HL-60/S4 (cell line): ENCODE measurements around the gene ATP13A1.
"Not testable (repeated sequence)": the region's sequence is repeated elsewhere in the genome, so short reads cannot be mapped to it uniquely, and the experiment has no call there.

Experiments used
- in situ Hi-C: fragments of 300-500 bp; cut with MboI; formaldehyde crosslinking; loops from 2 replicates; pipeline ENCODE4 v1.14.3; 2022; ENCODE audit warnings: low sequenced_read_pairs

Gene ATP13A1

GRCh38 chr19:19665420-19665948, 2.0 kb upstream of the ATP13A1 start:
- in situ Hi-C loops: not testable (repeated sequence)

- in situ Hi-C loops: no loop called here
Measured at GRCh38 chr19:19662871-19663255, 613 bp downstream of the ATP13A1 start.

GRCh38 chr19:19662344-19662743, 1.1 kb downstream of the ATP13A1 start:
- in situ Hi-C loops: no loop called here

- in situ Hi-C loops: no loop called here
Measured at GRCh38 chr19:19661675-19662251, 1.7 kb downstream of the ATP13A1 start.

- in situ Hi-C loops: no loop called here
Measured at GRCh38 chr19:19661141-19661674, 2.3 kb downstream of the ATP13A1 start.

- in situ Hi-C loops: no loop called here
Measured at GRCh38 chr19:19659646-19660245, 3.7 kb downstream of the ATP13A1 start.

GRCh38 chr19:19657397-19657783, 6.1 kb downstream of the ATP13A1 start:
- in situ Hi-C loops: no loop called here

- in situ Hi-C loops: no loop called here
Measured at GRCh38 chr19:19656451-19657396, 6.8 kb downstream of the ATP13A1 start.

- in situ Hi-C loops: no loop called here
Measured at GRCh38 chr19:19655641-19656343, 7.7 kb downstream of the ATP13A1 start.

- in situ Hi-C loops: no loop called here
Measured at GRCh38 chr19:19655051-19655594, 8.4 kb downstream of the ATP13A1 start.

GRCh38 chr19:19654441-19654840, 9.0 kb downstream of the ATP13A1 start:
- in situ Hi-C loops: no loop called here

GRCh38 chr19:19653597-19654147, 9.8 kb downstream of the ATP13A1 start:
- in situ Hi-C loops: no loop called here

- in situ Hi-C loops: no loop called here
Measured at GRCh38 chr19:19652482-19653295, 10.8 kb downstream of the ATP13A1 start.

GRCh38 chr19:19651076-19651475, 12.4 kb downstream of the ATP13A1 start:
- in situ Hi-C loops: no loop called here

GRCh38 chr19:19650331-19650730, 13.1 kb downstream of the ATP13A1 start:
- in situ Hi-C loops: no loop called here

GRCh38 chr19:19649580-19649995, 13.9 kb downstream of the ATP13A1 start:
- in situ Hi-C loops: loop anchor here (10.0 to 25.0 kb wide), 2 partner anchors 125 to 287 kb away; partner anchors contain the start of gene YJEFN3

- in situ Hi-C loops: loop anchor here (10.0 to 25.0 kb wide), 2 partner anchors 124 to 287 kb away; partner anchors contain the start of gene YJEFN3
Measured at GRCh38 chr19:19649155-19649554, 14.3 kb downstream of the ATP13A1 start.

- in situ Hi-C loops: loop anchor here (10.0 to 25.0 kb wide), 2 partner anchors 122 to 285 kb away; partner anchors contain the start of gene YJEFN3
Measured at GRCh38 chr19:19647037-19647835, 16.2 kb downstream of the ATP13A1 start.
